Upper lobe of left lung (tissue), 4 donors: Measurements from ENCODE around the gene IGSF21.

Source experiments
- CTCF ChIP-seq, 6 experiments: fragments of 450-650 bp in 4 of 6; fragments of 200-600 bp in 2 of 6; sonication (generic) in 2 of 6; IDR thresholded peaks; one replicate each; pipeline ENCODE4 v1.5.1; 2016 to 2019; ENCODE audit warnings: antibody characterized with exemption in 6 of 6
- POLR2A ChIP-seq, 4 donors: fragments of 450-650 bp; IDR thresholded peaks; one replicate each; pipeline ENCODE4 v1.5.1; 2016 to 2017; ENCODE audit warnings: antibody characterized with exemption in 4 of 4, mild to moderate bottlenecking in 2 of 4
- POLR2AphosphoS5 ChIP-seq, 2 donors: sonication (generic); formaldehyde crosslinking; IDR thresholded peaks; one replicate each; pipeline ENCODE4 v1.5.1; 2017; ENCODE audit warnings: antibody characterized with exemption in 2 of 2

- TF ChIP-seq CTCF (IDR thresholded peaks at IDR 0.05) (no peak), POLR2AphosphoS5 (IDR thresholded peaks at IDR 0.05) (no peak), POLR2A (IDR thresholded peaks at IDR 0.05) (no peak)
Observed at GRCh38 chr1:18114726-18115410, 7.3 kb downstream of the IGSF21 start.
